Omental fat pad (tissue), 4 donors: ENCODE data around the gene SIN3B. TPM values are rescaled to one million over a fixed set of nuclear protein-coding genes. Genes with fewer than 3 reads are reported as not detected.

Experiments
- ATAC-seq: fragments of 150-250 bp; one replicate; pipeline ENCODE4 v1.9.1; 2016; ENCODE audit warnings: mild to moderate bottlenecking, moderate library complexity; ENCODE audit not compliant: low FRiP score
- DNase-seq: peaks from one replicate; pipeline ENCODE4 v3.0.0-alpha.2; 2019; ENCODE audit warnings: low spot score
- total RNA-seq, 4 donors: library from RNA; depleted of rRNA; stranded (reverse); fragments of >200 nt; gene quantifications; one replicate each; pipeline ENCODE4 v1.1.0, GENCODE V29; 2016
- TF ChIP-seq, protein P1 (sequence below), 3 donors: fragments of 450-650 bp; IDR thresholded peaks; one replicate each; pipeline ENCODE4 v1.5.1; 2016 to 2017; ENCODE audit warnings: antibody characterized with exemption in 3 of 3, mild to moderate bottlenecking in 3 of 3, moderate library complexity in 2 of 3

Gene SIN3B
- total RNA-seq, 4 donors from 2014 or later, result 33.7 to 87.8 (median 44.9) TPM

DNA sequence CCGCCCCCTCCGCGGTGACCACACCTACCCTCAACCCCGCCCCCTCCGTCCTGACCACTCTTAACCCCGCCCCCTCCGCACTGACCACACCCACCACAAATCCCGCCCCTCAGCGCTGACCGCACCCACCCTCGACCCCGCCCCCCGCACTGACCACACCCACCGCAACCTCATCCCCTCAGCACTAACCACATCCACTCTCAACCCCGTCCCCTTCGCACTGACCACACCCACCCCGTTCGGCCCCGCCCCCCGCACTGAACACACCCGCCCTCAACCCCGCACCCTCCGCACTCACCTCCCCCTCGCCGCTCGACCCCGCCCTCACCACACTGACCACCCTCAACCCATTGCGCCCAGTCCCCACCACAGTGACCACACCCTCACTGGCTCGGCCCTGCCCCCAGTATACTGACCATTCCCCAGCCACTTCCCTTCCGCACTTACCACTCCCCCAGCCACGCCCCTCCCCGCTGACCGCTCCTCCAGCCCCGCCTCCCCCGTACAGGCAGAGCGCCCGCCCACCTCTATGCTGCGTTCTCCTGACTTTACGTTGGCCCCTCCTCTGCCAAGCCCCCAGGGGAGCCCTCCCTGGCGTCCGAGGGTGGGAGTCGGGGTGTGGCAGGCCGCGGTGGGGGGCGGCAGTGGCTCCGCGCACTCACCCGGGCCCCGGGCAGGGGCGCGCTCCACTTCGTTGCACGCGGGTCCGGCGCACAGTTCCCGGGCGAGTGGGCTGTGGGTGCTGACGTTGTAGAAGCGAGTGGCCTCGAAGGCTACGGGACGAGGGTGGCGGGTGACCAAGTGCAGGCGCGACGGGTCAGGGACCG, 68.0 kb downstream of the SIN3B start:
- ATAC-seq (peak; percentile 93), DNase-seq (peak; percentile 90)
- TF ChIP-seq, protein P1, sequence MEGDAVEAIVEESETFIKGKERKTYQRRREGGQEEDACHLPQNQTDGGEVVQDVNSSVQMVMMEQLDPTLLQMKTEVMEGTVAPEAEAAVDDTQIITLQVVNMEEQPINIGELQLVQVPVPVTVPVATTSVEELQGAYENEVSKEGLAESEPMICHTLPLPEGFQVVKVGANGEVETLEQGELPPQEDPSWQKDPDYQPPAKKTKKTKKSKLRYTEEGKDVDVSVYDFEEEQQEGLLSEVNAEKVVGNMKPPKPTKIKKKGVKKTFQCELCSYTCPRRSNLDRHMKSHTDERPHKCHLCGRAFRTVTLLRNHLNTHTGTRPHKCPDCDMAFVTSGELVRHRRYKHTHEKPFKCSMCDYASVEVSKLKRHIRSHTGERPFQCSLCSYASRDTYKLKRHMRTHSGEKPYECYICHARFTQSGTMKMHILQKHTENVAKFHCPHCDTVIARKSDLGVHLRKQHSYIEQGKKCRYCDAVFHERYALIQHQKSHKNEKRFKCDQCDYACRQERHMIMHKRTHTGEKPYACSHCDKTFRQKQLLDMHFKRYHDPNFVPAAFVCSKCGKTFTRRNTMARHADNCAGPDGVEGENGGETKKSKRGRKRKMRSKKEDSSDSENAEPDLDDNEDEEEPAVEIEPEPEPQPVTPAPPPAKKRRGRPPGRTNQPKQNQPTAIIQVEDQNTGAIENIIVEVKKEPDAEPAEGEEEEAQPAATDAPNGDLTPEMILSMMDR (IDR thresholded peaks at IDR 0.05), result no peak

DNA sequence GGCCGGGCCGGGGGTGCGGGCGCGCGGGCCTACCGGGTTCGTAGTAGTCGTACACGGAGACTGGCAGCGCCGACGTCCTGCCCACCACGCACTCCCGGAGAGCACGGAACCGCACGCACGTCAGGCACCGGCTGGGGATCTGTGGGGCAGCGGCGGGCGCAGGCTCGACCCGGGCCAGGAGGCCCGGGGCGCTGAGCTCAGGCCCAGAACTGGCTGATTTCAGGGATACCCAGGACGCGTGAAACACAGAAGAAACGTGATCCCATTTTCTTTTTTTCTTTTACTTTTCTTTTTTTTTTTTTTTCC, 68.6 kb downstream of the SIN3B start:
- peak; percentile 29 for ATAC-seq
- no peak for DNase-seq
- TF ChIP-seq, protein P1 (IDR thresholded peaks at IDR 0.05), result no peak

DNA sequence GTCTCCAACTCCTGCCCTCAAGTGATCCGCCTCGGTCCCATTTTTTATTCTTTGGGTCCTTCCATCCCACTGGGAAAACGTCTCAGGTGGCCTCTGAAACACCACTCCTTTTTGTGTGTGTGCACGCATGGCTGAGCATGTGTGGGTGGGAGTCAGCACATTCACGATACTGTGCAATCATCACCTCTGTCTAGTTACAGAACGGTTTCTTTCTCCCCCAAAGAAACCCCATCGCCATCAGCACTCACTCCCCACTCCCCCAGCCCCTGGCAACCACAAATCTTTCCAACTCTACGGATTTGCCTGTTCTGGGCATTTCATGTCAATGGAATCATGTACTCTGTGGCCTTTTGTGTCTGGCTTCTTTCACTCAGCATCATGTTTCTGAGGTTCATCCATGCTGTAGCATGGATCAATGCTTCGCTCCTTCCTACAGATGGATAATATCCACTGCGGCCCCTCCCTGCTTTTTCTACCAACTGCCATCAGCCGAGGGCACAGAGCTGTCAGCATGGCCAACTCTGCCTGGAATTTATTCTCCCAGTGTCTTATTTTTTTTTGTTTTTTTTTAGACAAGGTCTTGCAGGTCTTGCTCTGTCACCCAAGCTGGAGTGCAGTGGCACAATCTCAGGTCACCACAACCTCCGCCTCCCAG, 69.3 kb downstream of the SIN3B start:
- DNase-seq, result no peak
- TF ChIP-seq, protein P1 (IDR thresholded peaks at IDR 0.05), result no peak
- no peak for ATAC-seq

DNA sequence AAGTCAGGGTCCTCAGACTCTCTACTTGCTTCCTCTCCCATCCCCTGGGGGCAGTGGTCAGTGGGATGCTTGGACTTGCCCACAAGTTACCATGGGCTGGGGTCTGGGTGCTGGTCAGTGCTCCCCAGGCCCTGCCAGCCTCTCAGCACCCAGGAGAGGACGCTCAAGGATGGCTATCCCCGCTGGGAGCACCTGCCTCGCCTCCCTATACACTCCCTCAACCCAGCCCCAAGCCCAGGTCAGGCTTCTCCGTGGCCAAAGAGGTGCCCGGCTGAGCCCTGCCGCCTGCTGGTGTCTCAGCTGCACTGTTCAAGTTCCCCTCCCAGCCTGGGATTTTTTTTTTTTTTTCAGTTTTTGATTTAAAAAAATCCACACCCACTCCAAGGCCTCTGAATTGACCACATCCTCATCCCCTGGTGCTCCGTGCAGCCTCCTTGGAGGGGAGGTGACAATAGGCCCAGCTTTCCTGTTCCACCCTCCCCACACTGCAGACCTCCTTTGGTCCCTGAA, 70.4 kb downstream of the SIN3B start:
- no peak for ATAC-seq
- no peak for DNase-seq

DNA sequence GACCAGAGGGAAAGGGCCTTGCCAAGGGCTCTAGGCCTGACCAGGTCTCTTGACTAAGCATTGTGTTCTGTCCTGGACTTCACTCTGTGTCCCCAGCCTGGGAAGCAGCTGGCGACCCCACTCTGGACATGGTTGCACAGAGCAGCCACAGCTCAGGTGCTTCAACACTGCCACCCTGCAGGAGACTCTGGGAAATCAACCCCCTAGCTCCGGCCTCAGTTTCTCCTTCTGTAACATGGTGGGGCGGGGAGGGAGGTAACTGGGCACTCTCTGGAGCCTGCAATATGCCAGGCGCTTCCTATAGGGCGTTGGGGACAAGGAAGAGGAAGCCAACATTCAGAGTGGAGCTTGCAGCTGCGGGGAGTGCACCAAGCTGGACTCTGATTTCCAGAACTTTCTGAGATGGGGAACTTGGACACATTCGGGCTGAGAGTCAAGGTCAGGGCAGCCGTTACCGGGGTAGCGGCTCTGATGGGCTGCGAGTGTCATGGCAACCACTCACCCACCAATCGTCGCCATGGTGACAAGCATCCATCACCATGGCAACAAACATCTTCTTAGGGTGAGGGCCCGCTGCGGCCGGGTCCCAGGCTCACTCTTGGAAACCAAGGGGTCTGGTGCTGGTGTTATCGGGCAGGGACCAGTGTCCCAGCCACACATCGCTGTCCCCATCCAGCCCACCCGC, 72.4 kb downstream of the SIN3B start:
- DNase-seq (no peak), ATAC-seq (no peak)
- TF ChIP-seq, protein P1 (IDR thresholded peaks at IDR 0.05), result no peak

More for the DNA sequence above, 70.4 kb downstream of the SIN3B start:
- TF ChIP-seq, protein P1 (IDR thresholded peaks at IDR 0.05), result no peak

DNA sequence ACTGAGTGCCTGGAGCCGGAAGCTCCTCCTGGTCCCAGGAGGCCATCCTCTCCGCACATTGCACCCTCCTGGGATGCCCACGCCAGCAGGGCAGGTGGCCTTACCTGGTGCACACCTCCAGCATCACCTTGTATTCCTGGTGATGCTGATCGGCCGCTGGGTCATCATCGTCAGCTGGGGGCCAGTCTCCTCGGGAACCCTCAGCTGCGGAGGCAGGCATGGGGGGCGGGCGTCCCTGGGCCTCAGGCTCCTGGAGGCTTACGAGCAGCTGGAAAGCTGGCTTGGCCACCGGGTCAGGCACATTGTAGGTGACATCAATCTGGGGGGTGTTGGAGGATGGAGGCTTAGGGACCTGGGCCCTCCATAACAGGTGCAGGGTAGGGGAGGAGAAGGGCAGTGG, 73.3 kb downstream of the SIN3B start:
- ATAC-seq (no peak), DNase-seq (no peak)
- TF ChIP-seq, protein P1 (IDR thresholded peaks at IDR 0.05), result no peak
